Osteoblast (primary cell): Measurements from ENCODE around the gene TFPI2. TPM values are rescaled to one million over a fixed set of nuclear protein-coding genes. Genes with fewer than 3 reads are reported as not detected.
A peak's percentile ranks its signal among the peaks of the same experiment; 100 is the strongest.

ENCODE experiments used
- DNase-seq: peaks from one replicate; pipeline ENCODE4 v3.0.0; 2011; ENCODE audit warnings: low spot score, mixed read lengths; ENCODE audit not compliant: insufficient read length; ENCODE audit errors: missing footprints
- H2AFZ ChIP-seq: 2 replicates; pipeline ENCODE4 v1.6.0; 2011; ENCODE audit warnings: mild to moderate bottlenecking, low read length
- H3K27ac ChIP-seq: 2 replicates; pipeline ENCODE4 v1.5.1; 2011; ENCODE audit warnings: mild to moderate bottlenecking, low read depth, low read length, moderate library complexity
- H3K27me3 ChIP-seq: 2 replicates; pipeline ENCODE4 v1.6.0; 2012; ENCODE audit warnings: mild to moderate bottlenecking, control low read depth, inconsistent platforms, low read length, moderate library complexity; ENCODE audit not compliant: insufficient read depth
- H3K36me3 ChIP-seq: 2 replicates; pipeline ENCODE4 v1.5.1; 2011; ENCODE audit warnings: mild to moderate bottlenecking, low read length, control low read depth, moderate library complexity; ENCODE audit not compliant: insufficient read depth
- H3K4me1 ChIP-seq: 2 replicates; pipeline ENCODE4 v1.5.1; 2011; ENCODE audit warnings: mild to moderate bottlenecking, low read length, control low read depth, moderate library complexity; ENCODE audit not compliant: insufficient read depth
- H3K4me2 ChIP-seq: 2 replicates; pipeline ENCODE4 v1.6.0; 2011; ENCODE audit warnings: mild to moderate bottlenecking, low read length; ENCODE audit not compliant: insufficient read depth
- H3K4me3 ChIP-seq: fragments of 200-600 bp; sonication (generic); 3 replicates; pipeline ENCODE4 v1.5.1; 2012; ENCODE audit warnings: mild to moderate bottlenecking, low read length, inconsistent platforms; ENCODE audit not compliant: insufficient read depth
- H3K79me2 ChIP-seq: 2 replicates; pipeline ENCODE4 v1.6.0; 2012; ENCODE audit warnings: mild to moderate bottlenecking, low read length, control low read depth, inconsistent platforms; ENCODE audit not compliant: insufficient read depth
- H3K9me3 ChIP-seq: 2 replicates; pipeline ENCODE4 v1.5.1; 2011; ENCODE audit warnings: low read depth, low read length, control low read depth
- H4K20me1 ChIP-seq: 2 replicates; pipeline ENCODE4 v1.6.0; 2012; ENCODE audit warnings: mild to moderate bottlenecking, low read length, control low read depth; ENCODE audit not compliant: insufficient read depth
- CTCF ChIP-seq: IDR thresholded peaks from 2 replicates; pipeline ENCODE4 v1.5.1; 2011; ENCODE audit warnings: mild to moderate bottlenecking, low read depth, low read length, moderate library complexity; ENCODE audit errors: extremely low read depth
- total RNA-seq: library from RNA; depleted of rRNA; stranded (reverse); fragments of >200 nt; gene quantifications from 2 replicates; pipeline ENCODE4 v1.2.3, GENCODE V29; 2012

TFPI2 gene
- 8.7 and 10.6 TPM in 2 replicates for total RNA-seq

- TF ChIP-seq CTCF: no peak
- Histone ChIP-seq H3K4me3 (peak within 1 kb of the TSS; percentile 83), H3K27me3 (no peaks in the 10 kb centered on the region), H3K9me3 (no peaks in the 10 kb centered on the region), H2AFZ (peak within 1 kb of the TSS; percentile 93), H3K4me1 (peaks cover 15% of the 10 kb centered on the region), H3K36me3 (no peaks in the 10 kb centered on the region), H3K4me2 (peak within 1 kb of the TSS; percentile 96), H3K79me2 (peaks cover 2% of the 10 kb centered on the region), H3K27ac (peak within 1 kb of the TSS; percentile 81), H4K20me1 (no peaks in the 10 kb centered on the region)
- DNase-seq: peak; percentile 84
Observed at GRCh38 chr7:93890464-93891068, at the start of gene TFPI2. TSS of gene TFPI2 (minus strand) at chr7:93890753. CDS start at chr7:93890678, 75 bp downstream.

GRCh38 chr7:93938293-93938692 lies 47.7 kb upstream of the TFPI2 start:
- H3K79me2 ChIP-seq: no peaks in the 10 kb centered on the region
- no peaks in the 10 kb centered on the region for H3K9me3 ChIP-seq
- no peak for TF ChIP-seq CTCF
- no peak overlapping the region for H3K27ac ChIP-seq
- peaks cover 4% of the 10 kb centered on the region for H3K4me1 ChIP-seq
- H3K36me3 ChIP-seq: no peaks in the 10 kb centered on the region
- H4K20me1 ChIP-seq: no peaks in the 10 kb centered on the region
- H3K4me3 ChIP-seq: no peak overlapping the region
- H2AFZ ChIP-seq: no peak overlapping the region
- no peak for DNase-seq
- no peaks in the 10 kb centered on the region for H3K27me3 ChIP-seq
- H3K4me2 ChIP-seq: no peak overlapping the region

- no peaks in the 10 kb centered on the region for H3K9me3 ChIP-seq
- H3K79me2 ChIP-seq: no peaks in the 10 kb centered on the region
- no peak overlapping the region for H2AFZ ChIP-seq
- no peak overlapping the region for H3K4me3 ChIP-seq
- H3K4me2 ChIP-seq: no peak overlapping the region
- H3K27me3 ChIP-seq: no peaks in the 10 kb centered on the region
- H4K20me1 ChIP-seq: no peaks in the 10 kb centered on the region
- H3K4me1 ChIP-seq: peaks cover 4% of the 10 kb centered on the region
- DNase-seq: no peak
- no peak overlapping the region for H3K27ac ChIP-seq
- no peak for TF ChIP-seq CTCF
- no peaks in the 10 kb centered on the region for H3K36me3 ChIP-seq
Observed at GRCh38 chr7:93937818-93938217, 47.3 kb upstream of the TFPI2 start.

- no peaks in the 10 kb centered on the region for H3K79me2 ChIP-seq
- no peaks in the 10 kb centered on the region for H3K4me1 ChIP-seq
- no peaks in the 10 kb centered on the region for H3K27me3 ChIP-seq
- H3K9me3 ChIP-seq: no peaks in the 10 kb centered on the region
- H2AFZ ChIP-seq: no peak overlapping the region
- H4K20me1 ChIP-seq: no peaks in the 10 kb centered on the region
- H3K4me3 ChIP-seq: no peak overlapping the region
- no peak overlapping the region for H3K4me2 ChIP-seq
- no peaks in the 10 kb centered on the region for H3K36me3 ChIP-seq
- no peak overlapping the region for H3K27ac ChIP-seq
- TF ChIP-seq CTCF: no peak
- DNase-seq: no peak
Observed at GRCh38 chr7:93935102-93935501, 44.5 kb upstream of the TFPI2 start.
